GM12875 (cell line): Measurements from ENCODE around the gene ZBTB7C.

Experiments
- H3K4me3 ChIP-seq: one replicate; pipeline ENCODE4 v1.5.1; 2011; ENCODE audit warnings: low read depth, low read length, control low read depth
- CTCF ChIP-seq: IDR thresholded peaks from 2 replicates; pipeline ENCODE4 v1.5.1; 2011; ENCODE audit warnings: low read depth, mild to moderate bottlenecking, control low read depth, inconsistent platforms, low read length, moderate library complexity, borderline replicate concordance; ENCODE audit not compliant: insufficient read depth

Gene ZBTB7C

GRCh38 chr18:48417985-48418384, 8.8 kb upstream of the ZBTB7C start:
- TF ChIP-seq CTCF: no peak
- H3K4me3 ChIP-seq: no peak overlapping the region

DNA sequence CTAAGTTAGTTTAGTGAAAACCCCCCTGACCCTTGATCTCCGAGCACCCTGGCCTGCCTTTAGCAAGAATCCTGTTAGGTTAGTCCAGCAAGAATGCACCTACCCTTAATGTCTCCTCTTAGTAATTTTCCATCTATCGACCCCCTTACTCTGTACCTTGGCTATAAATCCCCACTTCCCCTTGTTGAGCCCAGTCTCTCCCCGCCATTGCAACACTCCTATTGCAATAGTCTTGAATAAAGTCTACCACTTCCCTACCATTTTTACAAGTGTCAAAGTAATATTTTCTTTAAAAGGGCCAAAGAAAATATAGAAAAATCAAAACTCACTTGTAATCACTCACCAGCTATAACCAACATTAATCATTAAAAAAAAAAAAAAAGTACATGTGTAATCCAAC, 4.2 kb upstream of the ZBTB7C start:
- TF ChIP-seq CTCF: no peak
- no peak overlapping the region for H3K4me3 ChIP-seq

GRCh38 chr18:48412339-48412929, 3.3 kb upstream of the ZBTB7C start:
- TF ChIP-seq CTCF: peak; percentile 75; the same call in 1 of the 2 replicates
- no peak overlapping the region for H3K4me3 ChIP-seq

DNA sequence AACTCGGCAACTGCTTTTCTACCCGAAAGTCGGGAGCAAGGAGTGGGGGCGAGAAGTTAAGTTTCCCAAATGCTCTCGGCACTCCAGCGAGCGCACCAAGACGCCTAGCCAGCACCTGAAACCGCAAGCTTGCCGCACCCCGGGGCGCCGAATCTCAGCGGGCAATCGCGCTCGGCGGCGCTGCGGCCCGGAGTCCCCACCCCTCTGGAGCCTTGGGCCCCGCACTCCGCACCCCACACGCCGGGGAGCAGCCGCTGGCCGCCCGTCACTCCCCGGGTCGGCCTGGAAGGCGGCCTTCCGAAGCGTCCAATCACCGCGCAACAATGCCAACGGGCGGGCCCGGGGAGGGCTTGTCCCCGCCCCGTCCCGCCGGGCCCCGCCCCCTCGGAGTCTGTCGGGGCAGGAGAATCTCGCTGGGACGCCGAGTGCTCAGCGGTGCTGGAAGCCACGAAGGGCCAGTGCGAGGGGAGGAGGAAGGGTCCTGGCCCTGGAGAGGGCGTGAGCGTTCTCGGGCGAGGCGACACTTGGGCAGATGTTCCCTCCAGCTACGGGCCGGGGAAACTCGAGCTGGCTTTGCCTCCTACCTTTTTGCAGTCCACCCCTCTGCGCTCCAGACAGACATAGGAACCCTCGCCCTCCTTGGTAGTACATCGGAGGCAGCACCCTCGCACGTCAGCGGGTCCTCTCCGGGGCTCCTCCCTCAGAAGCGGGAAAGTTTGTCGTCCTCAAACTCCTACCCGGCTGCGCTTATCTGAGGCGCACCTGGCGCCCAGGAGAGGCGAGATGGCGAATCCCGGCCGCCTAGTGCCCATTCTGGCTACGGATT, 1.1 kb upstream of the ZBTB7C start:
- TF ChIP-seq CTCF: no peak
- H3K4me3 ChIP-seq: peak overlapping the region; percentile 53

GRCh38 chr18:48409591-48410094, 460 bp upstream of the ZBTB7C start:
- no peak for TF ChIP-seq CTCF
- H3K4me3 ChIP-seq: peak overlapping the region; percentile 53

DNA sequence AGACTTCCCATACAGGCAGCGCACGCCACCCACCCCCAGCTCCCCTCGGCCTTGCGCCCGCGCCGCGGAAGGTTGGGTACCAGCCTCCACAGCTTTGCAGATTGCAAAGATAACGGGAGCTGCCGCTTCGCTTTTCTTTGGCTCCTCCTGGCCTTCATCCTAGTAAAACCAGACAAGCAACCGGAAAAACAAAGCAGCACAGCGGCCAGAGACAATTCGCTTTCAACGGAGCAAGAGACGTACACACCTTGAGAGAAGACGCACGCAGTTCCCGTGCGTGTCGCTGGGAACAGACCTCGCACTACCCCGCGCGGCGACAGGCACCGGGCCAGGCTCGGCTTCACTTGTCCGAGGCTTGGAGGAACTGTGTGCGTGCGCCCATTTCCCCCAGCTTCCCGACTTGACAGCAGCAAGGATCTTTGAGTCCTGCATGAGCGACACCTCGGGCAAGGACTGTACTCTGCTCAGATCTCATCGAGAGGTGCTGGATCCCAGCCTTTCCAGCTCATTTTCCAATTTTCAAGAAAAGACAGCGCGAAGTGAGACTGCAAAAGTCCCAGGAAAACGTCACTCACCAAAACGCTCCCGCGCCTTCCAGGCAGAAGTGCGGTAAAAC, 964 bp downstream of the ZBTB7C start:
- TF ChIP-seq CTCF: no peak
- H3K4me3 ChIP-seq: no peak overlapping the region
